Right lobe of liver (tissue), 6 donors: ENCODE data around the gene KLHDC1. TPM values are rescaled to one million over a fixed set of nuclear protein-coding genes. Genes with fewer than 3 reads are reported as not detected.
"Not testable (repeated sequence)": the region's sequence is repeated elsewhere in the genome, so short reads cannot be mapped to it uniquely, and the experiment has no call there.

Experiments used
- ATAC-seq, 4 donors: fragments of 200-7000 bp; cut with Tn5 transposase; one replicate each; pipeline ENCODE4 v1.9.1; 2020; ENCODE audit warnings: mild to moderate bottlenecking in 4 of 4, moderate library complexity in 4 of 4
- DNase-seq, 3 donors: peaks; one replicate each; pipeline ENCODE4 v3.0.0-alpha.2; 2020
- H3K27ac ChIP-seq, 3 donors: fragments of 200-600 bp; one replicate each; pipeline ENCODE4 v1.8.0; 2022
- H3K27me3 ChIP-seq, 2 donors: fragments of 200-600 bp; one replicate each; pipeline ENCODE4 v1.8.0; 2022
- H3K36me3 ChIP-seq, 4 donors: fragments of 200-600 bp; sonication (generic) in 1 of 4; one replicate each; pipeline versions ENCODE4 v1.5.1 to v1.8.0; 2017 to 2022; ENCODE audit warnings: control low read depth in 1 of 4
- H3K4me1 ChIP-seq, 4 donors: fragments of 200-600 bp; sonication (generic) in 1 of 4; one replicate each; pipeline versions ENCODE4 v1.5.1 to v1.8.0; 2017 to 2022; ENCODE audit warnings: control low read depth in 1 of 4
- H3K4me3 ChIP-seq, 3 donors: fragments of 200-600 bp; one replicate each; pipeline ENCODE4 v1.8.0; 2022
- H3K9me3 ChIP-seq, 4 donors: fragments of 200-600 bp; sonication (generic) in 1 of 4; one replicate each; pipeline versions ENCODE4 v1.5.1 to v1.8.0; 2017 to 2022; ENCODE audit warnings: control low read depth in 1 of 4
- POLR2A ChIP-seq: fragments of 450-650 bp; IDR thresholded peaks from one replicate; pipeline ENCODE4 v1.6.1; 2017; ENCODE audit warnings: antibody characterized with exemption, mild to moderate bottlenecking
- WGBS: methylation state at CpG from one replicate; pipeline ENCODE4 v1.1.6; 2018; ENCODE audit warnings: low coverage, low lambda C conversion rate; ENCODE audit not compliant: insufficient coverage; ENCODE audit errors: missing lambda C conversion rate; 5-methylcytosine and 5-hydroxymethylcytosine counted together
- intact Hi-C, 2 donors: fragments of 100-400 bp; cut with DNase I; formaldehyde crosslinking; loops; one replicate each; pipeline versions ENCODE4 v1.11.2 to v1.14.1; 2022
- total RNA-seq, 6 experiments: library from RNA; depleted of rRNA in 2 of 6; stranded (reverse); fragments of >200 nt in 2 of 6; fragmentation: NEBNext Ultra II Directional in 3 of 6; extraction: Animal tissue kit (Norgen Biotek cat#: 25700) in 3 of 6; gene quantifications; one replicate each; pipeline versions ENCODE4 v1.1.0 to v1.2.4, GENCODE V29; 2016 to 2023
- TF ChIP-seq, protein P1 (sequence below), 4 donors: fragments of 200-600 bp in 3 of 4; fragments of 450-650 bp in 1 of 4; IDR thresholded peaks; one replicate each; pipeline versions ENCODE4 v1.5.1 to v1.8.0; 2016 to 2022; ENCODE audit warnings: antibody characterized with exemption in 4 of 4, mild to moderate bottlenecking in 2 of 4
- donor health status: DM: no; HTN: yes; CAD: no.
- donor health status: DM: no; HTN: no; CAD: no.
- donor health status: DM: no; HTN: no; CAD: no.
- donor health status: DM: no; HTN: yes; CAD: no.
- donor health status: DM: no; HTN: yes; CAD: no.

KLHDC1 gene
- total RNA-seq, 6 experiments from 2014 or later = 1.1 to 3.4 (median 2.1) TPM

DNA sequence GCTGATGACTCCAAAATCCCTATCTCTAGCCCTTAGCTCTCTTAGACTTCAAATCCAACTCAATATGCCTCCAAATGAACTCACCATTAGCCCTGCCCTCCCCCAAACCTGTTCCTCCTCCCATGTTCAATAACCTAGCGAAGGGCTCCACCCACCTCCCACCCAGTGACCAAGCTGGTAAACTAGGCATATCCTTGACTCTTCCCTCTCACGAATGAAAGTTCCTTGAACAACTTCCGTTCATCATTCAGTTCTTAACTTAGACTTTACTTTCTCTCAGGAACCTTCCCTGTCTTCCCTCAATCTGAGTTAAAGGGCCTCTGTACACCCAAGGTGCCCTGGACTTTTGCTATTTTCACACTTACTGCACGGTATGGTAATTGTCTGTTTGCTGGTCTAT lies 1.9 kb upstream of the KLHDC1 start:
- Histone ChIP-seq H3K27me3 (no peaks in the 10 kb centered on the region), H3K4me3 (no peak overlapping the region), H3K36me3 (no peaks in the 10 kb centered on the region), H3K4me1 (peaks cover 0 to 8% (median 0%) of the 10 kb centered on the region in 4 donors), H3K9me3 (no peaks in the 10 kb centered on the region), H3K27ac (no peak overlapping the region)
- intact Hi-C loops = no loop called here
- ATAC-seq (no peak), DNase-seq (no peak)
- TF ChIP-seq POLR2A = no peak
- TF ChIP-seq, protein P1, sequence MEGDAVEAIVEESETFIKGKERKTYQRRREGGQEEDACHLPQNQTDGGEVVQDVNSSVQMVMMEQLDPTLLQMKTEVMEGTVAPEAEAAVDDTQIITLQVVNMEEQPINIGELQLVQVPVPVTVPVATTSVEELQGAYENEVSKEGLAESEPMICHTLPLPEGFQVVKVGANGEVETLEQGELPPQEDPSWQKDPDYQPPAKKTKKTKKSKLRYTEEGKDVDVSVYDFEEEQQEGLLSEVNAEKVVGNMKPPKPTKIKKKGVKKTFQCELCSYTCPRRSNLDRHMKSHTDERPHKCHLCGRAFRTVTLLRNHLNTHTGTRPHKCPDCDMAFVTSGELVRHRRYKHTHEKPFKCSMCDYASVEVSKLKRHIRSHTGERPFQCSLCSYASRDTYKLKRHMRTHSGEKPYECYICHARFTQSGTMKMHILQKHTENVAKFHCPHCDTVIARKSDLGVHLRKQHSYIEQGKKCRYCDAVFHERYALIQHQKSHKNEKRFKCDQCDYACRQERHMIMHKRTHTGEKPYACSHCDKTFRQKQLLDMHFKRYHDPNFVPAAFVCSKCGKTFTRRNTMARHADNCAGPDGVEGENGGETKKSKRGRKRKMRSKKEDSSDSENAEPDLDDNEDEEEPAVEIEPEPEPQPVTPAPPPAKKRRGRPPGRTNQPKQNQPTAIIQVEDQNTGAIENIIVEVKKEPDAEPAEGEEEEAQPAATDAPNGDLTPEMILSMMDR (IDR thresholded peaks at IDR 0.05) = no peak
- WGBS = 62% methylated on average over 4 of the region's 4 CpGs

DNA sequence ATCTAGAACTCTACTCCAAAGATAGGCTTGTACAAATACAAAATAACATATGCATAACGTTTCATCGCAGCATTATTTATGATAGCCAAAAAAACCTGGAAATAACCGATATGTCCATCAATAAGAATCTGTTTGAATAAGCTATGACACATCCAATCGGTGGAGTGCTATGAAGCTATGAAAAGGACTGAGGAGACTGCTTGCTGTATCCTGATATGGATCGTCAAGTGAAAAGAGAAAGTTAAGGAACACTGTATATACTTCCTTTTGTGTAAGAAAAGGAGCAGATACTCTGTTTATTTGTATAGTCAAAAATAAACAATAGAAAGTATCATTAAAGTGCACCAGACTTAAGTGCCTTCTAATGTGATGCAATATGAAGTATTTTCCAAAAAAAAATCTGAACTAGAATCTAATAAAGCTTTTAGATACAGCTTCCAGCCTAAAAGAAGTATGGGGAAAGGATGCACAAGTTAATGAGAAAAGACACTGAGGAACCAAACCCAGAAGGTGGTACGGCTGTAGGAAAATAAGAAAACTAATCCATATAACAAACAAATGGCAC lies 645 bp upstream of the KLHDC1 start:
- 27% methylated on average over 6 of the region's 6 CpGs for WGBS
- Histone ChIP-seq H3K4me3 (peak overlapping the region; percentile 49 to 77 (median 70)), H3K4me1 (peaks cover 0 to 8% (median 0%) of the 10 kb centered on the region in 4 donors), H3K27me3 (no peaks in the 10 kb centered on the region), H3K9me3 (no peaks in the 10 kb centered on the region), H3K36me3 (no peaks in the 10 kb centered on the region), H3K27ac (peak overlapping the region; percentile 88 to 94 (median 91))
- TF ChIP-seq, protein P1 (IDR thresholded peaks at IDR 0.05) = no peak
- no peak for TF ChIP-seq POLR2A
- no peak for ATAC-seq
- no peak for DNase-seq
- intact Hi-C loops = no loop called here

DNA sequence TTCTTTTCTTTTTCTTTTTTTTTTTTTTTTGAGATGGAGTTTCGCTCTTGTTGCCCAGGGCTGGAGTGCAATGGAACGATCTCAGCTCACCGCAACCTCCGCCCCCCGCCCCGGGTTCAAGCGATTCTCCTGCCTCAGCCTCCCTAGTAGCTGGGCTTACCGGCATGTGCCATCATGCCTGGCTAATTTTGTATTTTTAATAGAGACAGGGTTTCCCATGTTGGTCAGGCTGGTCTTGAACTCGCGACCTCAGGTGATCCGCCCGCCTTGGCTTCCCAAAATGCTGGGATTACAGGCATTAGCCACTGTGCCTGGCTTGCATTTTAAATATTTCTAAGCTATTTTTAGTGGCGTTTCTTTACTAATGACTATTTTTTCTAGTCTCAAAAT lies 810 bp downstream of the KLHDC1 start:
- intact Hi-C loops, H3K27me3 ChIP-seq, H3K36me3 ChIP-seq, ATAC-seq, H3K4me1 ChIP-seq, H3K9me3 ChIP-seq, DNase-seq: not testable (repeated sequence)
- 28% methylated on average over 6 of the region's 13 CpGs for whole genome bisulfite sequencing
- Histone ChIP-seq H3K4me3 (peak overlapping the region; percentile 49 to 77 (median 70)), H3K27ac (peak overlapping the region; percentile 88 to 94 (median 91))

DNA sequence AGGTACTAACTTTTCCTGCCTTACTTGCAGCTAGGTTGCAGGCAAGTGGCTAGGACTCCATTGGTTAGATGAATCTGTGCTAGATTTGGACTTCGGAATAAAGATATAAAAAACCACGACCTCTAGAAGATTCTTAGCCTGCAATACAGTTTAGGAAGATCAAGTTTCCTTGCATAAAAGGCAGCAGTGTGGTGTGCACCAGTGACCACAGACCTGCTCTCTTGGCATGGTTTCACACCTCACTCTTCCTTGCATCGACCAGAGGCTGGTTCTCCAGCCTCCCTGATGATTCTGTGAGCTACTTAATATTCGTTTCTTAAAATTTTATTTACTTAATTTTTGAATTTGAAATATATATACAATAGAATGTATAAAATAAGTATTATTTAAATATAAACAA lies 9.8 kb downstream of the KLHDC1 start:
- intact Hi-C loops = no loop called here
- H3K36me3 ChIP-seq = peaks cover 0 to 2% (median 0%) of the 10 kb centered on the region in 4 donors
- no peaks in the 10 kb centered on the region for H3K9me3 ChIP-seq
- H3K4me1 ChIP-seq = no peaks in the 10 kb centered on the region
- H3K4me3 ChIP-seq = no peak overlapping the region
- WGBS = 69% methylated on average over 4 of the region's 4 CpGs
- DNase-seq (no peak), ATAC-seq (no peak)
- TF ChIP-seq POLR2A = no peak
- TF ChIP-seq, protein P1 (IDR thresholded peaks at IDR 0.05) = no peak
- H3K27ac ChIP-seq = no peak overlapping the region
- H3K27me3 ChIP-seq = no peaks in the 10 kb centered on the region

DNA sequence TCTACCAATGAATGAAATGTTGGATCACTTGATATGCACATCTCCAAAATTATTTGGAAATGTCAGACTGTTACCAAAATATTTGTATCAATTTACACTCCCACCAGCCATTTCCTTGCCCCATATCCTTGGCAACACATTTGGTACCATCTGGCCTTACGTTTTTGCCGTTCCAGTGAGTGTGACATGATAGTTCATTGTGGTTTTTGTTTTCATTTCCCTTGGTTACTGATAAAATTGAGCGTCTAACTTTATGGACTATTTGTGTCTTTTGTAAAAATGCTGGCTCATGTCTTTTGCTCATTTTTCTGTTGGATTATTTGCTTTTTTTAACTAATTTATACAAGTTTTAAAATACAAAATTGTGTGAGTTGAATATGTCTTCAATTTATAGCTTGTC lies 11.0 kb downstream of the KLHDC1 start:
- intact Hi-C loops = no loop called here
- Histone ChIP-seq H3K4me1 (no peaks in the 10 kb centered on the region), H3K36me3 (peaks cover 0 to 2% (median 0%) of the 10 kb centered on the region in 4 donors), H3K27me3 (no peaks in the 10 kb centered on the region), H3K27ac (no peak overlapping the region), H3K4me3 (no peak overlapping the region), H3K9me3 (no peaks in the 10 kb centered on the region)
- ATAC-seq (no peak), DNase-seq (no peak)
- 47% methylated on average over 3 of the region's 3 CpGs for WGBS
- no peak for TF ChIP-seq POLR2A
- TF ChIP-seq, protein P1 (IDR thresholded peaks at IDR 0.05) = no peak

DNA sequence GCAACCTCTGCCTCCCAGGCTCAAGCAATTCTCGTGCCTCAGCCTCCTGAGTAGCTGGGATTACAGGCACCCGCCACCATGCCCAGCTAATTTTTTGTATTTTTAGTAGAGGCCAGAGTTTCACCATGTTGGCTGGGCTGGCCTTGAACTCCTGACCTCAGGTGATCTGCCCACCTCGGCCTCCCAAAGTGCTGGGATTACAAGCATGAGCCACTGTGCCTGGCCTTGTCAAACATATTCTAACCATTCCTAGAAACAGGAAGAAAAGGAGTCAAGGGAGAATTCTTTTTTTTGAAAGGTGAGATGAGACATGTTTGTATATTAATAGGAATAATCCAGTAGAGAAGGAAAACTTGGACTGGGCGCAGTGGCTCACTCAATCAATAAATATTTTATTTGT lies 11.6 kb downstream of the KLHDC1 start:
- H3K4me1 ChIP-seq, H3K27me3 ChIP-seq, intact Hi-C loops, H3K27ac ChIP-seq, H3K9me3 ChIP-seq, H3K36me3 ChIP-seq, DNase-seq, ATAC-seq, H3K4me3 ChIP-seq: not testable (repeated sequence)
- WGBS = 66% methylated on average over 3 of the region's 4 CpGs

DNA sequence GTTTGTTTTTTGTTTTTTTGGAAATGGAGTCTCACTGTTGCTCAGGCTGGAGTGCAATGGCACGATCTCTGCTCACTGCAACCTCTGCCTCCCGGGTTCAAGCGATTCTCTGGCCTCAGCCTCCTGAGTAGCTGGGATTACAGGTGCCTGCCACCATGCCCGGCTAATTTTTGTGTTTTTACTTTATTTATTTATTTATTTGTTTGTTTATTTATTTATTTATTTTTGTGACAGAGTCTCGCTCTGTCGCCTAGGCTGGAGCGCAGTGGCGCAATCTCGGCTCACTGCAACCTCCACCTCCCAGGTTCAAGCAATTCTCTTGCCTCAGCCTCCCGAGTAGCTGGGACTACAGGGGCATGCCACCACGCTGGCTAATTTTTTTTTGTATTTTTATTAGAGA lies 18.1 kb downstream of the KLHDC1 start:
- intact Hi-C loops, H3K9me3 ChIP-seq, H3K27me3 ChIP-seq, H3K27ac ChIP-seq, H3K4me3 ChIP-seq, DNase-seq, H3K4me1 ChIP-seq, ATAC-seq, H3K36me3 ChIP-seq: not testable (repeated sequence)
- WGBS = 97% methylated on average over 11 of the region's 11 CpGs
